22Rv1 (cell line): ENCODE results near the gene FBRS.

Source experiments
- CTCF ChIP-seq: fragments of 450-650 bp; IDR thresholded peaks from 2 replicates; pipeline ENCODE4 v1.5.1; 2017; ENCODE audit warnings: mild to moderate bottlenecking
- ZFX ChIP-seq: fragments of 450-650 bp; IDR thresholded peaks from 2 replicates; pipeline ENCODE4 v1.6.1; 2017; ENCODE audit warnings: antibody characterized with exemption, borderline replicate concordance

- no peak for TF ChIP-seq CTCF
- TF ChIP-seq ZFX, result no peak
These were observed 8.4 kb downstream of the FBRS start for GRCh38 chr16:30666681-30667080.
